Immature natural killer cell (primary cell): Measurements from ENCODE around the gene FHIP1A. TPM values are rescaled to one million over a fixed set of nuclear protein-coding genes. Genes with fewer than 3 reads are reported as not detected.
"Not testable (repeated sequence)": the region's sequence is repeated elsewhere in the genome, so short reads cannot be mapped to it uniquely, and the experiment has no call there.

ENCODE experiments used
- DNase-seq, 3 donors: peaks; one replicate each; pipeline ENCODE4 v3.0.0; 2022; ENCODE audit warnings: mixed read lengths in 1 of 3
- H3K27ac Mint-ChIP-seq, 6 donors: one replicate each; pipeline ENCODE4 v1.8.0; 2020; ENCODE audit warnings: mixed read lengths in 6 of 6, mild to moderate bottlenecking in 5 of 6, inconsistent platforms in 4 of 6, moderate library complexity in 3 of 6
- H3K27me3 Mint-ChIP-seq, 3 donors: one replicate each; pipeline ENCODE4 v1.8.0; 2020 to 2021; ENCODE audit warnings: low read depth in 3 of 3, mild to moderate bottlenecking in 3 of 3, mixed read lengths in 3 of 3, moderate library complexity in 3 of 3, inconsistent platforms in 1 of 3
- H3K36me3 Mint-ChIP-seq, 3 donors: one replicate each; pipeline ENCODE4 v1.8.0; 2020; ENCODE audit warnings: mixed read lengths in 3 of 3, inconsistent platforms in 2 of 3, mild to moderate bottlenecking in 2 of 3
- H3K4me1 Mint-ChIP-seq, 2 donors: one replicate each; pipeline ENCODE4 v1.8.0; 2020; ENCODE audit warnings: inconsistent platforms in 2 of 2, mild to moderate bottlenecking in 2 of 2, mixed read lengths in 2 of 2, moderate library complexity in 1 of 2
- H3K4me3 Mint-ChIP-seq, 5 donors: one replicate each; pipeline ENCODE4 v1.8.0; 2020; ENCODE audit warnings: mild to moderate bottlenecking in 5 of 5, mixed read lengths in 5 of 5, inconsistent platforms in 3 of 5, moderate library complexity in 3 of 5
- H3K9me3 Mint-ChIP-seq, 6 donors: one replicate each; pipeline ENCODE4 v1.8.0; 2020; ENCODE audit warnings: mild to moderate bottlenecking in 6 of 6, mixed read lengths in 6 of 6, inconsistent platforms in 4 of 6, moderate library complexity in 3 of 6
- polyA plus RNA-seq, 3 donors: library from polyadenylated mRNA; unstranded; fragments of 300-500 nt; fragmentation: Illumina TruSeq; gene quantifications; one replicate each; pipeline ENCODE4 v1.2.3, GENCODE V29; 2021

The FHIP1A gene
- polyA plus RNA-seq, 3 donors from 2014 or later, result not detected

DNA sequence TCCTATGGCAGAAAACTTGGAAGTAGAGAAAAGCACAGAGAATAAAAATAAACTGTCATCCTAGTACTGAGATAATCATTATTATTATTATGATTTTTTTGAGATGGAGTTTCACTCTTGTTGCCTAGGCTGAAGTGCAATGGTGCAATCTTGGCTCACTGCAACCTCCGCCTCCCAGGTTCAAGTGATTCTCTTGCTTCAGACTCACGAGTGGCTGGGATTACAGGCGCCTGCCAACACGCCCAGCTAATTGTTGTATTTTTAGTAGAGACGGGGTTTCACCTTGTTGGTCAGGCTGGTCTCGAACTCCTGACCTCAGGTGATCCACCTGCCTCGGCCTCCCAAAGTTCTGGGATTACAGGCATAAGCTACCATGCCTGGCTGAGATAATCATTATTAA lies 4.2 kb upstream of the FHIP1A start:
- H3K27ac Mint-ChIP-seq, H3K36me3 Mint-ChIP-seq, H3K4me3 Mint-ChIP-seq, DNase-seq, H3K9me3 Mint-ChIP-seq: not testable (repeated sequence)
- peaks cover 5 to 19% (median 14%) of the 10 kb centered on the region in 3 donors for H3K27me3 Mint-ChIP-seq
- peaks cover 22 to 26% of the 10 kb centered on the region in 2 donors for H3K4me1 Mint-ChIP-seq

DNA sequence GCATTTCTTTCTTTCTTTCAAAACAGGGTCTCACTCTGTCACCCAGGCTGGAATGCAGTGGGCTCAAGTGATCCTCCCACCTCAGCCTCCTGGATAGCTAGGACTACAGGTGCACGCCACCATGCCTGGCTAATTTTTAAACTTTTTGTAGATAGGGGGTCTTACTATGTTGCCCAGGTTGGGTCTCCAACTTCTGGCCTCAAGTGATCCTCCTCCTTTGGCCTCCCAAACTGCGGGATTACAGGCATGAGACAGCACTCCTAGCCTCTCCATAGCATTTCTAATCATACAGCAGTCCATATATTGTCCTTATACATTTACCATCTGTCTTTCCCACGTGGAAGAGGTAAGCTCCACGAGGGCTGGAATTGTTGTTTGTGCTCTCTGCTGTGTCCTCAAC lies 2.0 kb upstream of the FHIP1A start:
- peaks cover 25 to 30% of the 10 kb centered on the region in 2 donors for H3K4me1 Mint-ChIP-seq
- H3K36me3 Mint-ChIP-seq, result peaks cover 0 to 4% (median 0%) of the 10 kb centered on the region in 3 donors
- no peak overlapping the region for H3K27ac Mint-ChIP-seq
- peaks cover 5 to 26% (median 21%) of the 10 kb centered on the region in 3 donors for H3K27me3 Mint-ChIP-seq
- H3K4me3 Mint-ChIP-seq, result peak overlapping the region in 4 of 5 donors; percentile 65 to 85 (median 78)
- peaks cover 0 to 3% (median 0%) of the 10 kb centered on the region in 6 donors for H3K9me3 Mint-ChIP-seq
- DNase-seq, result no peak

DNA sequence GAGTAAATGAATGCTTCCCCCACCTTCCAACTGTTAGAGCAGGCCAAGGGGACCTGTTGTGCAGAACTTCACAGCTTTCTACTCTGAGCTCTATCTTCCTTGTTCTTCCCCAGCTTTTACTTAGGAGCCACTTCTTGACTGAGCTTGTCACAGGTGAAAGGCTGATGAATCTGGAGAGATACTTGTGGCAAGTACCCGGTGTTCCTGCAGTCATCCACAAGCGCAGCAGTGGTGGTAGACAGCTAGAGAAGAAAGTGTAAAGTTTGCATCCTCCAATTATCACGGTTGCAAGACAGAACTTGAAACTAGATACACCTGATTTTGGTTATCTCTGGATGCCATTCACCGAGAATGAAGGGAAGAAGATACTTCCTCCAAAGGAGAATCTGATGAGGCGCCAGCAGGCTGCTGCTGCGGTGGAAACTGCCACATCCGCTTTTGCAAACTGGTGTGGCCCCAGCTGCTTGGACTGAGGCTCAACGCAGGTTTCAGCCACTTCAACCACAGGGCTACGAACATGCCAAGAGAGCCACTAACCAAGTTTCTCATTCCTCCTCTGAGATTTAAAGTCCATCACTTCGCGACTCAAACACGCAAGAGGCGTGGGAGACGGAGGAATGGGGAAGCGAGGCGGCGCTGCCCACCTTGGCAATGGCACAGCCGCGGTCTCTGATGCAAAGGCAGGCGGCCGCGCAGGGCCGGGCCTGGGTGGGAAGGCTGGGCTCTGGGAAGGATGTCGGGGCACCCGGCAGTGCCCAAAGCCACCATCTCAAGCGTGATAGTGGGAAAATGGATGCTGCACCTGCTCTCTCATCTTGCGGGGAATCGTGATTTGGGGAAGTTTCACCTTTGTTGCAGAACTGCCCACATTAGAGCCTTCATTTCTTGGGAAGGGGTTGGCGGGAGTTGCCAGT lies 1.3 kb upstream of the FHIP1A start:
- Mint-ChIP-seq H3K36me3 (peaks cover 0 to 4% (median 0%) of the 10 kb centered on the region in 3 donors), H3K27ac (peak overlapping the region in 1 of 6 donors; percentile 20), H3K4me3 (peak overlapping the region; percentile 78 to 87 (median 85)), H3K27me3 (peaks cover 5 to 26% (median 21%) of the 10 kb centered on the region in 3 donors), H3K4me1 (peaks cover 25 to 30% of the 10 kb centered on the region in 2 donors), H3K9me3 (peaks cover 0 to 3% (median 0%) of the 10 kb centered on the region in 6 donors)
- DNase-seq, result peak; percentile 15 to 18 (median 18)

DNA sequence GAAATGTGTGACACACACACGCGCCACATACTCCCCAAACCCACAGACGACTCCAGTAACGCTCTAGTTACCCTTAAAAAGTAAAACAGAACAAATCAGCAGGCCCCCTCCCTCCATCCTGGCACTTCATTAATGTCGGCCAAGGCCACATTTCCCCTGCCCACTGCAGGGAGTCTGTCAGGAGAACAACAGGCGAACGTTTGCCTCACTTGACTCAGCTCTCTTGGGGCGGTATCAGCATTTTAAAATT lies 671 bp upstream of the FHIP1A start:
- Mint-ChIP-seq H3K9me3 (peaks cover 0 to 3% (median 0%) of the 10 kb centered on the region in 6 donors), H3K36me3 (peaks cover 0 to 4% (median 0%) of the 10 kb centered on the region in 3 donors), H3K27me3 (peaks cover 5 to 26% (median 21%) of the 10 kb centered on the region in 3 donors)

DNA sequence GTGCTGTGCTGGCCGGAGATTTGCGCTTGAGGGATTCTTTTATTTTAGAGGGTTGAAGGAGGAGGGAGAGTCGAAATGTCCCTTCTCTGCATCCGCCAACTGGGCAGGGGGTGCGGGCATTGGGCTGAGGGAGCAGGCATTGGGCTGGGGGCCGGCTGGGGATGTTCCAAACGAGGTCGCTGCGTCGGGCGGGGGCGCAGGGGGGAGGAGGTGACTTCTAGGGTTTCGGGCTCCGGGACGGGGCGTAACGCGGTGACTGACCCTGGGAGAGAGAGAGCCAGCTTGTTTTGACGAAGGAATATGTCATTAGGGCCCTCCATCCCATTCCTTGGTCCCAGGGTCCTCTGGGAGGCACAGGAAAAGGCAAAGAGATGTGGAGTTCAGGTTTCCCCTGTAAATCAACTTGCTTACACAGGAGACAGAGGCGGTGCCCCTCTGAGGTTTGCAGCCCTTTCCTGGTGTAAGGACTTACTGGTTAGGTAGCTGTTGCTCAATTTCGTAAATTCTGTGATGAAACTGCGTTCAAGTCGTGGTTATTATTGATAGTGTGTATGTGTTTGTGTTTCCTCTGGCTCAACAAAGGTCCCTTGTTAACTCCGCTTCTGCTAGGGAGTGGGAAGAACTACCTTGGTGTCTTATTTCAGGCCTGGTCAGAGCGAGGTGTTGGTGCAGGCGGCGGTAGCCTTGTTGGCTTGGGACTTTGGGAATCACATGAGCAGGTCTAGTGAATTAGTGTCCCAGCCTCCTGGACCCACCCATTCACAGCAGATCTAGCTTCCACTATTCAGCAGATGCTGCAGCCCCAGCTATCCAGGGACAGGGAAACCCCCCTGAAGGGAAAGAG lies 716 bp downstream of the FHIP1A start:
- Mint-ChIP-seq H3K27me3 (peaks cover 5 to 25% (median 23%) of the 10 kb centered on the region in 3 donors), H3K4me3 (peak overlapping the region; percentile 74 to 84 (median 76)), H3K9me3 (peaks cover 0 to 3% (median 0%) of the 10 kb centered on the region in 6 donors), H3K27ac (peak overlapping the region in 1 of 6 donors; percentile 7), H3K4me1 (peaks cover 25 to 30% of the 10 kb centered on the region in 2 donors), H3K36me3 (peaks cover 0 to 4% (median 0%) of the 10 kb centered on the region in 3 donors)
- DNase-seq, result no peak

More for the DNA sequence above, 671 bp upstream of the FHIP1A start:
- H3K4me3 Mint-ChIP-seq, result peak overlapping the region; percentile 78 to 87 (median 85)
- DNase-seq, result no peak
- no peak overlapping the region for H3K27ac Mint-ChIP-seq
- H3K4me1 Mint-ChIP-seq, result peaks cover 25 to 30% of the 10 kb centered on the region in 2 donors

DNA sequence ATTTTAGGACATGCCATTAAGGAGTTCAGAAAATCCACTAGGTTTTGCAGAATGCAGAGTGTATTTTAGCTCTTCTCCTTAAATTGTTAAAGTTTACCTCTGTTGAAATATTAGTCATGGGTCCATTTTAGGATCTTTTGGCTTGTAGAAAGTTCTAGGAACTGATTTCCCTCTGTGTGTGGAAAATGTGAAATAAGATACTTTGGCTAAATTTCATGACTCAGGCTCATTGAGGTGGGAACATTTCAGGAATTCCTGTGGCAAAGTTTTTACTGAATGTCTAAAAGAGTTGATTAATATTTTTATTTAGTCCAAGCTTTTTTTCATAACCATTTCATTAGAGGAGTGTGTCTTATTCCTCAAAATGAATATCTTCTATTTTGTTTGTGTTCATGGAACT lies 7.0 kb downstream of the FHIP1A start:
- peaks cover 0 to 7% (median 6%) of the 10 kb centered on the region in 3 donors for H3K27me3 Mint-ChIP-seq
- peaks cover 0 to 2% (median 0%) of the 10 kb centered on the region in 6 donors for H3K9me3 Mint-ChIP-seq

DNA sequence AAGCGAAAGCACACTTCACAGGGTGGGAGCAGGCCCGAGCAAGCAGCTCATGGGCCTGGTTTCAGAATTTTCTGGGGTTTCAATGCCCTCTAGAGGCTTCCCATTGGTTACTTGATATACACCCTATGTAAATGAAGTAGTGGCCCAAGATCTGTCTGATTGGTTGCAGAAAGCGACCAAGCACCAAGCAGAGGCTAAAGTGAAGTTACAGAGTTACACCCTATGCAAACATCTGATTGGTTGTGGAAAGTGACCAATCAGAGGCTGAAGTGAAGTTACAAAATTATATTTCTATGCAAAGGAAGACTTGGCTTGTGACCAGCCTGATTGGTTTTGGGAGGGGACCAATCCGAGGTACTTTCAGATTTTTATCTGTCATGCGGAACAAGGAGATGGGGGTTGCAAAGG lies 8.2 kb downstream of the FHIP1A start:
- no peak for DNase-seq

More for the DNA sequence above, 7.0 kb downstream of the FHIP1A start:
- DNase-seq, result no peak
- H3K4me3 Mint-ChIP-seq, result no peak overlapping the region
- H3K36me3 Mint-ChIP-seq, result peaks cover 0 to 4% (median 0%) of the 10 kb centered on the region in 3 donors
- H3K4me1 Mint-ChIP-seq, result no peaks in the 10 kb centered on the region
- H3K27ac Mint-ChIP-seq, result no peak overlapping the region

DNA sequence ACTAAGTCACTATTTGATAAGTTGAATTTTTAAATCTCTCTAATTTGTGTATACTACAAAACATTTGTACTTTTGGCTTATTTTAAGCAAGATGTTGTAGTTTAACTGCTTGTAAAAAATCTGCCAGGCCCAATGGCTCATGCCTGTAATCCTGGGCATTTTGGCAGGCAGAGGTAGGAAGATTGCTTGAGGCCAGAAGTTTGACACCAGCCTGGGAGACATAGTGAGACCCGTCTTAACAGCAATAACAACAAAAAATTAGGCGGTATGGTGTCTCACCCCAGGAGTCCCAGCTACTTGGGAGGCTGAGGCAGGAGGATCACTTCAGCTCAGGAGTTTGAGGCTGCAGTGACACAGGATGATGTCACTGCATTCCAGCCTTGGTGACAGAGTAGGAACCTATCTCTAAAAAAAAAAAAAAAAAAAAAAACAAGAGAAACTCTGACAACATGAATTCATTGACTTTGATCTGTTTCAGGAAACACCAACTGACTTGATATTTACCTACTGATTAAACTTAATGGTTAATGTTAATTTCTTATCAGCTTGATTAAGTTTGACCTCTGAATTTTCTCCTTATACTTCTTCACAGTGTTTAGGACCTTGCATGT lies 8.9 kb downstream of the FHIP1A start:
- no peak overlapping the region for H3K27ac Mint-ChIP-seq
- no peaks in the 10 kb centered on the region for H3K4me1 Mint-ChIP-seq
- peaks cover 0 to 2% (median 0%) of the 10 kb centered on the region in 6 donors for H3K9me3 Mint-ChIP-seq
- H3K36me3 Mint-ChIP-seq, result no peaks in the 10 kb centered on the region
- no peak for DNase-seq
- H3K27me3 Mint-ChIP-seq, result peaks cover 2 to 6% (median 3%) of the 10 kb centered on the region in 3 donors
- no peak overlapping the region for H3K4me3 Mint-ChIP-seq

More for the DNA sequence above, 8.2 kb downstream of the FHIP1A start:
- no peak overlapping the region for H3K4me3 Mint-ChIP-seq
- H3K36me3 Mint-ChIP-seq, result no peaks in the 10 kb centered on the region
- peaks cover 0 to 6% (median 3%) of the 10 kb centered on the region in 3 donors for H3K27me3 Mint-ChIP-seq
- peaks cover 0 to 2% (median 0%) of the 10 kb centered on the region in 6 donors for H3K9me3 Mint-ChIP-seq
- no peak overlapping the region for H3K27ac Mint-ChIP-seq
- no peaks in the 10 kb centered on the region for H3K4me1 Mint-ChIP-seq

DNA sequence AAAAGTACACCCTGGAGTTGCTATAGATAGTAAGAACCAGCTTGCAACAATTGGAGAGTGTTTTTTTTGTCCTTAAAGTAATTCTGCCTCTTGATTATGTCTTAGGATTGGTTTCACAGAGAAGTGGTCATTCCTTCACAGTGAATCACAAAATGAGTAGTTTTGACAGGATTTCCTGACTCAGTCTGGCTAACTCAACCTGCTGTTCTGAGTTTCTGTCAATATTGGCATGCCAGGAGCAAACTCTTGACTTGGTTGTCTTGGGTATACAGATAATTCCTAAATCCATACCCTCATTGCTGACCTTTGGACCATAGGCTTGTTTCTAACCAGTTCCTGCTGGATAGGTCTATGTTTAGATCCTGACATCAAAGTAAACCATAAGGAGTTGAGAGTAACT lies 9.4 kb downstream of the FHIP1A start:
- no peaks in the 10 kb centered on the region for H3K4me1 Mint-ChIP-seq
- H3K9me3 Mint-ChIP-seq, result peaks cover 0 to 2% (median 0%) of the 10 kb centered on the region in 6 donors
- H3K27me3 Mint-ChIP-seq, result peaks cover 2 to 6% (median 3%) of the 10 kb centered on the region in 3 donors
- H3K36me3 Mint-ChIP-seq, result no peaks in the 10 kb centered on the region
- H3K27ac Mint-ChIP-seq, result no peak overlapping the region
- H3K4me3 Mint-ChIP-seq, result no peak overlapping the region
- no peak for DNase-seq

DNA sequence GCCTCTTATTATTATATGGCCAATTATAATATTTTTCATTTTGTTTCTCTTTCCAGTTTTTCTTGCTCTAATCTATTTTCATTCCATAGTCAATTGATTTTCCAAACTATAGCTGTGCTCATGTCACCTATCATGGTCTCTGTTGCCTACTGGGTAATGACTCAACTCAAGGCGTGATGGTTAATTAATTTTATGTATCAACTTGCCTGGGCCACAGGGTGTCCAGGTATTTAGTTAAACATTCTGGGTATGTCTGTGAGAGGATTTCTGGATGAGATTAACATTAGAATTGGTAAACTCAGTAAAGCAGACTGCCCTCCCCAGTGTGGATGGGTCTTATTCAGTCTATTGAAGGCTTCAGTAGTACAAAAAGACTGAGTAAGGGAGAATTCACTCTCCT lies 9.9 kb downstream of the FHIP1A start:
- H3K36me3 Mint-ChIP-seq, result no peaks in the 10 kb centered on the region
- H3K9me3 Mint-ChIP-seq, result peaks cover 0 to 2% (median 0%) of the 10 kb centered on the region in 6 donors
- H3K27ac Mint-ChIP-seq, result no peak overlapping the region
- peaks cover 2 to 6% (median 3%) of the 10 kb centered on the region in 3 donors for H3K27me3 Mint-ChIP-seq
- no peak for DNase-seq
- H3K4me3 Mint-ChIP-seq, result no peak overlapping the region
- no peaks in the 10 kb centered on the region for H3K4me1 Mint-ChIP-seq

DNA sequence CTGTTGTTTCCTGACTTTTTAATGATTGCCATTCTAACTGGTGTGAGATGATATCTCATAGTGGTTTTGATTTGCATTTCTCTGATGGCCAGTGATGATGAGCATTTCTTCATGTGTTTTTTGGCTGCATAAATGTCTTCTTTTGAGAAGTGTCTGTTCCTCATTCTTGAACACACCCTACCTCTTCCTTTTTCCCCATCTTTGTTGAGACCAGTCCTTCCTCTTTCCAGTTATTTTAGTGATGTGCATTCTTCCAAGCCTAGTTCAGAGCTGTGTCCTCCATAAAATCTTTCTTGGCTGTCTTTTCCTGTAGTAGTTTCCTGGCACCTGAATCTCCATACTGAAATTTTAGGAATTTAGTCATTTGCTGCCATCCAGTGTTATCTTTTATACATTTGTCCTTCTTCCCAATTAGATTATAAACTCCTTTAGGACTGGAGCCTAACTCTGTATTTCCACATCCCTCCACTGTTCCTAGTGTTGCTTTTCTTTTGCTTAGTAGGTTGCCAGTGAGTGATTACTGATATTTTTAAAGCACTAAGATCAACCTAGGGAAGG lies 11.4 kb downstream of the FHIP1A start:
- peaks cover 0 to 2% (median under 1%) of the 10 kb centered on the region in 6 donors for H3K9me3 Mint-ChIP-seq
- no peaks in the 10 kb centered on the region for H3K4me1 Mint-ChIP-seq
- peaks cover 2 to 3% (median 3%) of the 10 kb centered on the region in 3 donors for H3K27me3 Mint-ChIP-seq
- H3K4me3 Mint-ChIP-seq, result no peak overlapping the region
- no peak overlapping the region for H3K27ac Mint-ChIP-seq
- DNase-seq, result no peak
- no peaks in the 10 kb centered on the region for H3K36me3 Mint-ChIP-seq

DNA sequence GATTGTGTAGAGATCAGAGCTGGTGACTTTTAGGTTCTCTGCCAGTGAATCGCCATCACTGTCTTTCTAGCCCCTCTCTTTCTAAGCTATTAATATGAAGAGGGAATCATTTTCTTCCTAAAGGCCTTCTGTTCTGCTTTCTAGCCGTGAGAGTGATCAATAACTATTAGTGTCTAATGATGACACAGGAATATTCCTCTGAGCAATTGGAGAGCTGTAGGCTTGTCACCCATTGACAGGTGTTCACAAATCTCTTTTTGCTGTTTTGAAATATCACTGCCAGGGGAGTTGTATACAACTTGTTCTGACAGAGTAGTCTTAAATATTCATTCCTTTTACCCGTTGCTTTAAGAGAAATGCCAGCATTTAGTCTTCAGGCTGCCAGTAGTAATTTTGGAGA lies 13.9 kb downstream of the FHIP1A start:
- Mint-ChIP-seq H3K4me3 (no peak overlapping the region), H3K27me3 (peaks cover 0 to 4% (median 3%) of the 10 kb centered on the region in 3 donors), H3K9me3 (peaks cover 0 to 2% (median under 1%) of the 10 kb centered on the region in 6 donors), H3K4me1 (no peaks in the 10 kb centered on the region), H3K27ac (no peak overlapping the region), H3K36me3 (no peaks in the 10 kb centered on the region)
- no peak for DNase-seq

DNA sequence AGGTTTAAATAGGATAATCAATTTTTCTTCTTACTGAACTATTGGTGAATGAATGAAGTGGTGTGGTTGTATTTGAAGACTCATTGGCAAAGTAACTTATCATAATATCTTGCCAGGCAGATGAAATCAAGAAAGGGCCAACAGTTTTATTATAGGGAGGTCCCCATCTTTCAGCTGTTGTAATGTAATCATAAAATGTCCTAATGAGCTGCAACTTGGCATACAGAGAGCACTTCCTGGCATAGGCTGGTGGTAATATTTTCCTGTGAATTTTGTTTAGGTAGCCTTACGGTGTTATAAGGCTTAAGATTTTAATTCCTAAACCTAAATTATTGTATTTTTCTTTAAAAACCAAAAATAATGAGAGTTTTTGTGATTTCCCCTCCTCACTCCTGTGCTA lies 17.5 kb downstream of the FHIP1A start:
- Mint-ChIP-seq H3K36me3 (no peaks in the 10 kb centered on the region), H3K9me3 (peaks cover 0 to 2% (median 0%) of the 10 kb centered on the region in 6 donors), H3K27me3 (peaks cover 0 to 4% (median 0%) of the 10 kb centered on the region in 3 donors), H3K27ac (no peak overlapping the region), H3K4me3 (no peak overlapping the region), H3K4me1 (no peaks in the 10 kb centered on the region)
- no peak for DNase-seq
